ENCODE data around the gene ELANE. TPM values are rescaled to one million over a fixed set of nuclear protein-coding genes. Genes with fewer than 3 reads are reported as not detected.

The ELANE gene
- 0.85 TPM for total RNA-seq
- polyA plus RNA-seq (ENCODE audit: insufficient read depth, low read depth, low replicate concordance) = not detected
- long read RNA-seq, donor 1 = 0 reads
- long read RNA-seq, donor 2 = 0 reads
- long read RNA-seq, donor 3 = 0 reads
- long read RNA-seq, donor 4 = 0 reads
- long read RNA-seq, donor 5 = 0 reads
- long read RNA-seq, donor 6 = 0 reads
- long read RNA-seq, donor 7 = 0 reads
- long read RNA-seq, donor 8 = 0 reads
- long read RNA-seq, donor 9 = 0 reads
- long read RNA-seq, donor 10 = 0 reads

DNA sequence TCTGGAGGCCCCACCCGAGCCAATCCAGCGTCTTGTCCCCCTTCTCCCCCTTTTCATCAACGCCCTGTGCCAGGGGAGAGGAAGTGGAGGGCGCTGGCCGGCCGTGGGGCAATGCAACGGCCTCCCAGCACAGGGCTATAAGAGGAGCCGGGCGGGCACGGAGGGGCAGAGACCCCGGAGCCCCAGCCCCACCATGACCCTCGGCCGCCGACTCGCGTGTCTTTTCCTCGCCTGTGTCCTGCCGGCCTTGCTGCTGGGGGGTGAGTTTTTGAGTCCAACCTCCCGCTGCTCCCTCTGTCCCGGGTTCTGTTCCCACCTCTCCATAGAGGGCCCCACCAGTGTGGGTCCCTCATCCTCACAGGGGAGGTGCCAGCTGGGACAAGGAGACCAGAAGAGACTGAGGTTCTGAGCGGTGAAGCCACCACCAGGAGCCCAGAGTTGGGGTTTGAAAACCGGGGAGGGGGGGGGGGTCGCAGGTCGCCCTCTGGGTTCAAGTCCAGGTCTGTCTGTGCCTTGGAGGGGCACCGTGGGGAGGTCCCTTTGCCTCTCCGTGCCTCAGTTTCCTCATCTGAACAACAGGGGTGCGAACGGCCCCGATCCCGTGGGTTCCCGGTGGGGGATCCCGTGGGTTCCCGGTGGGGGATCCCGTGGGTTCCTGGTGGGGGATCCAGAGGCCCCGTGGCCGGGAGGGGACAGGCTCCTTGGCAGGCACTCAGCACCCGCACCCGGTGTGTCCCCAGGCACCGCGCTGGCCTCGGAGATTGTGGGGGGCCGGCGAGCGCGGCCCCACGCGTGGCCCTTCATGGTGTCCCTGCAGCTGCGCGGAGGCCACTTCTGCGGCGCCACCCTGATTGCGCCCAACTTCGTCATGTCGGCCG is at the start of gene ELANE:
ELANE (plus strand) TSS at position 168 of the 878 bp plus-strand sequence; CDS start at position 194, 26 bp downstream.
- FAIRE-seq (no peak), DNase-seq (peak in 1 of 5 donors; percentile 75)
- H3K27me3 ChIP-seq (ENCODE audit: control insufficient read depth, insufficient read depth, low read length) = no peaks in the 10 kb centered on the region
- H3K4me1 ChIP-seq (ENCODE audit: control insufficient read depth in 2 of 3, insufficient read depth in 2 of 3, low read depth in 1 of 3, low read length in 3 of 3) = peaks cover 0 to 7% (median 0%) of the 10 kb centered on the region in 3 donors
- no peak within 1 kb of the TSS for H3K4me3 ChIP-seq (ENCODE audit: low read length in 3 of 3)
- no peaks in the 10 kb centered on the region for H3K36me3 ChIP-seq (ENCODE audit: control insufficient read depth in 2 of 3, insufficient read depth in 3 of 3, low read length in 3 of 3)
- peak within 1 kb of the TSS in 1 of 2 donors; percentile 80 for H3K27ac ChIP-seq (ENCODE audit: low read depth in 2 of 2, low read length in 2 of 2)
- TF ChIP-seq, protein P1, sequence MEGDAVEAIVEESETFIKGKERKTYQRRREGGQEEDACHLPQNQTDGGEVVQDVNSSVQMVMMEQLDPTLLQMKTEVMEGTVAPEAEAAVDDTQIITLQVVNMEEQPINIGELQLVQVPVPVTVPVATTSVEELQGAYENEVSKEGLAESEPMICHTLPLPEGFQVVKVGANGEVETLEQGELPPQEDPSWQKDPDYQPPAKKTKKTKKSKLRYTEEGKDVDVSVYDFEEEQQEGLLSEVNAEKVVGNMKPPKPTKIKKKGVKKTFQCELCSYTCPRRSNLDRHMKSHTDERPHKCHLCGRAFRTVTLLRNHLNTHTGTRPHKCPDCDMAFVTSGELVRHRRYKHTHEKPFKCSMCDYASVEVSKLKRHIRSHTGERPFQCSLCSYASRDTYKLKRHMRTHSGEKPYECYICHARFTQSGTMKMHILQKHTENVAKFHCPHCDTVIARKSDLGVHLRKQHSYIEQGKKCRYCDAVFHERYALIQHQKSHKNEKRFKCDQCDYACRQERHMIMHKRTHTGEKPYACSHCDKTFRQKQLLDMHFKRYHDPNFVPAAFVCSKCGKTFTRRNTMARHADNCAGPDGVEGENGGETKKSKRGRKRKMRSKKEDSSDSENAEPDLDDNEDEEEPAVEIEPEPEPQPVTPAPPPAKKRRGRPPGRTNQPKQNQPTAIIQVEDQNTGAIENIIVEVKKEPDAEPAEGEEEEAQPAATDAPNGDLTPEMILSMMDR (IDR thresholded peaks at IDR 0.05; ENCODE audit: borderline replicate concordance, extremely low read depth, insufficient read depth) = no peak
- no peaks in the 10 kb centered on the region for H3K9me3 ChIP-seq (ENCODE audit: control insufficient read depth in 2 of 3, insufficient read depth in 1 of 3, low read length in 3 of 3)
- intact Hi-C loops (cut with DNase I) = no loop called here
- no peak within 1 kb of the TSS for H3K9ac ChIP-seq (ENCODE audit: low read length in 3 of 3)

DNA sequence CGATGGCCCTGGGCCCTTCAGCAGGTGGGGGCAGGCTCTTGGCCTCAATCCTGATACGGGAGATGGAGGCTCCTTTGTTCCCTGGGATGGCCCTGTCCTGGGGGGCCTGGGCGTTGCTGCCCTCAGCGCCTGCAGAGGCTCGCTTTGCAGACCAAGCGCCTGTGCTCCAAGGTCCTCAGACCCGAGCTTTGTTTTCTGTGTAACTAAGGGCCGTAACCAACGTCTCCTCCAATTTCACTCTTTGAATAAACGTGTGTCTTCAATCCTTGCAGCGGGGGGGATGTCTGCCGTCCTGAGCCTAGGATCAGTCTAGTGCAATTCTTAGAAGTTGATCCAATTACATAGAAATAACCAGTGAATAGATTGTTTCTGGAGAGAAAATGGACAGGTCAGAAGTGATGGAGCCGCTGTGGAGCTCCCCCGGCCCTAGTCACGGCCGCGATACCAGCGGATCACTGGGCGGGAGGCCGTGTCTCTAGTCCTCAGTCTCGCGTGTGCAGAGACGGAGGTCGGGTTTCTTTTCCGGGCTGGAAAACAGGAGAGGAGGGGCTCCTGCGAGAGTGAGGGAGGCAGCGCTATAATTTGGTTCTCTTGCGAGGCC is 49.5 kb upstream of the ELANE start:
- Histone ChIP-seq H3K9me3 (ENCODE audit: control insufficient read depth in 2 of 3, insufficient read depth in 1 of 3, low read length in 3 of 3) (no peaks in the 10 kb centered on the region), H3K9ac (ENCODE audit: low read length in 3 of 3) (peak overlapping the region in 1 of 3 donors; percentile 3), H3K27me3 (ENCODE audit: control insufficient read depth, insufficient read depth, low read length) (no peaks in the 10 kb centered on the region), H3K4me1 (ENCODE audit: control insufficient read depth in 2 of 3, insufficient read depth in 2 of 3, low read depth in 1 of 3, low read length in 3 of 3) (peaks cover 0 to 44% (median 25%) of the 10 kb centered on the region in 3 donors), H3K4me3 (ENCODE audit: low read length in 3 of 3) (no peak overlapping the region), H3K27ac (ENCODE audit: low read depth in 2 of 2, low read length in 2 of 2) (no peak overlapping the region), H3K36me3 (ENCODE audit: control insufficient read depth in 2 of 3, insufficient read depth in 3 of 3, low read length in 3 of 3) (peaks cover 0 to 35% (median 21%) of the 10 kb centered on the region in 3 donors)
- peak; percentile 68 to 94 (median 79) for DNase-seq
- TF ChIP-seq, protein P1 (IDR thresholded peaks at IDR 0.05; ENCODE audit: borderline replicate concordance, extremely low read depth, insufficient read depth) = no peak
- intact Hi-C loops (cut with DNase I) = no loop called here
- no peak for FAIRE-seq

DNA sequence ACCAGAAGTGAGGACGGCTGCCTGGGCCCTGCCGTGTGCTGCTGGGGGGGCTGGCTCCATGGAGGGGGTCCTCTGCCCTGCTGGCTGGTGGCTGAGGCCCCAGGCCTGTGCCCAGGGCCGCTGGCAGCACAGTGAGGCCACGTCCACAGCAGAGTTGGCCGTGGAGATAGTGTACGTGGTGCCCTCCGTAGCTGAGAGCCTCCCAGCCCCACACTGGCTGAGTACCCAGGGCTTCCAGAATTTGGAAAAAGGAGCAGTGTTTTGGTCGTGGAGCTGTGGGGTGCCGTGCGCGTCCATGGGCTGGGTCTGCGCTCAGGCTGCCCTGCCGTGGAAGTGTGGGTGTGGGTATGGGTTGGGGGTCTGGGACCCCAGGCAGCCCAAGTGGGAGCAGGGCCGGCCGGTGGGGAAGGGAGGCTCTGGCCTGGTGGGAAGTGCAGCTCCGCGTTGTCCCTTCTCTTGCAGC is 49.0 kb upstream of the ELANE start:
- H3K27ac ChIP-seq (ENCODE audit: low read depth in 2 of 2, low read length in 2 of 2) = no peak overlapping the region

More for the DNA sequence above, 49.0 kb upstream of the ELANE start:
- peak in 1 of 5 donors; percentile 71 for DNase-seq
- no peak overlapping the region for H3K9ac ChIP-seq (ENCODE audit: low read length in 3 of 3)
- H3K4me3 ChIP-seq (ENCODE audit: low read length in 3 of 3) = no peak overlapping the region
- intact Hi-C loops (cut with DNase I) = no loop called here
- TF ChIP-seq, protein P1 (IDR thresholded peaks at IDR 0.05; ENCODE audit: borderline replicate concordance, extremely low read depth, insufficient read depth) = no peak
- no peaks in the 10 kb centered on the region for H3K9me3 ChIP-seq (ENCODE audit: control insufficient read depth in 2 of 3, insufficient read depth in 1 of 3, low read length in 3 of 3)
- no peak for FAIRE-seq
- peaks cover 0 to 44% (median 25%) of the 10 kb centered on the region in 3 donors for H3K4me1 ChIP-seq (ENCODE audit: control insufficient read depth in 2 of 3, insufficient read depth in 2 of 3, low read depth in 1 of 3, low read length in 3 of 3)
- peaks cover 3 to 41% (median 25%) of the 10 kb centered on the region in 3 donors for H3K36me3 ChIP-seq (ENCODE audit: control insufficient read depth in 2 of 3, insufficient read depth in 3 of 3, low read length in 3 of 3)
- no peaks in the 10 kb centered on the region for H3K27me3 ChIP-seq (ENCODE audit: control insufficient read depth, insufficient read depth, low read length)
